Keratinocyte (primary cell): ENCODE measurements around the gene NELL1. TPM values are rescaled to one million over a fixed set of nuclear protein-coding genes. Genes with fewer than 3 reads are reported as not detected.

Experiments
- DNase-seq: peaks from one replicate; pipeline ENCODE4 v3.0.0-alpha.2; 2011; ENCODE audit warnings: low read depth, missing footprints, low spot score
- FAIRE-seq: peaks from 2 replicates; lab custom pipeline; 2011; peaks lifted over from hg19 to GRCh38; lab: Jason Lieb, UNC
- H2AFZ ChIP-seq: 2 replicates; pipeline ENCODE4 v1.6.0; 2012; ENCODE audit warnings: low read length, control low read depth, inconsistent platforms; ENCODE audit not compliant: control insufficient read depth
- H3K27ac ChIP-seq: 2 replicates; pipeline ENCODE4 v1.5.1; 2011; ENCODE audit warnings: low read length; ENCODE audit not compliant: control insufficient read depth, insufficient read depth
- H3K27me3 ChIP-seq: 3 replicates; pipeline ENCODE4 v1.6.0; 2011; ENCODE audit warnings: low read length; ENCODE audit not compliant: control insufficient read depth, insufficient read depth; ENCODE audit errors: extremely low read depth
- H3K36me3 ChIP-seq, 2 experiments: 2 replicates in 1 of 2; 3 replicates in 1 of 2; pipeline ENCODE4 v1.5.1; 2011; ENCODE audit warnings: low read length in 2 of 2, mild to moderate bottlenecking in 1 of 2; ENCODE audit not compliant: control insufficient read depth in 2 of 2, insufficient read depth in 2 of 2; ENCODE audit errors: extremely low read depth in 1 of 2
- H3K4me1 ChIP-seq: 3 replicates; pipeline ENCODE4 v1.5.1; 2011; ENCODE audit warnings: low read length; ENCODE audit not compliant: control insufficient read depth, insufficient read depth; ENCODE audit errors: extremely low read depth
- H3K4me2 ChIP-seq: 3 replicates; pipeline ENCODE4 v1.6.0; 2011; ENCODE audit warnings: low read depth, low read length; ENCODE audit not compliant: control insufficient read depth, insufficient read depth; ENCODE audit errors: extremely low read depth
- H3K4me3 ChIP-seq, 3 experiments: fragments of 200-600 bp in 1 of 3; sonication (generic) in 1 of 3; 2 replicates in 2 of 3; 3 replicates in 1 of 3; pipeline ENCODE4 v1.5.1; 2011 to 2016; ENCODE audit warnings: low read length in 3 of 3, mild to moderate bottlenecking in 3 of 3, control low read depth in 2 of 3, inconsistent platforms in 1 of 3, low read depth in 1 of 3, mixed read lengths in 1 of 3, mixed run types in 1 of 3, moderate library complexity in 1 of 3; ENCODE audit not compliant: control insufficient read depth in 2 of 3, insufficient read depth in 2 of 3; ENCODE audit errors: extremely low read depth in 1 of 3
- H3K79me2 ChIP-seq: 2 replicates; pipeline ENCODE4 v1.6.0; 2012; ENCODE audit warnings: low read length; ENCODE audit not compliant: control insufficient read depth, insufficient read depth
- H3K9ac ChIP-seq: 3 replicates; pipeline ENCODE4 v1.6.0; 2011; ENCODE audit warnings: low read length; ENCODE audit not compliant: control insufficient read depth, insufficient read depth; ENCODE audit errors: extremely low read depth
- H3K9me1 ChIP-seq: 3 replicates; pipeline ENCODE4 v1.6.0; 2011; ENCODE audit warnings: low read length; ENCODE audit not compliant: control insufficient read depth, insufficient read depth; ENCODE audit errors: extremely low read depth
- H3K9me3 ChIP-seq: 2 replicates; pipeline ENCODE4 v1.5.1; 2012; ENCODE audit warnings: low read depth, low read length; ENCODE audit not compliant: control insufficient read depth
- H4K20me1 ChIP-seq: 3 replicates; pipeline ENCODE4 v1.6.0; 2011; ENCODE audit warnings: low read length; ENCODE audit not compliant: control insufficient read depth, insufficient read depth; ENCODE audit errors: extremely low read depth
- EZH2 ChIP-seq: IDR thresholded peaks from one replicate; pipeline ENCODE4 v1.6.1; 2012; ENCODE audit warnings: inconsistent platforms, mild to moderate bottlenecking, low read length, moderate library complexity
- dilution Hi-C: fragments of 300-500 bp; cut with MboI; formaldehyde crosslinking; loops from one replicate; pipeline ENCODE4 v1.7.0; 2020; ENCODE audit warnings: low sequenced_read_pairs; ENCODE audit not compliant: extremely low pct_ligation_motif_present
- polyA plus RNA-seq, 5 experiments: library from polyadenylated mRNA; depleted of rRNA in 3 of 5; stranded (reverse) in 3 of 5; stranded (forward) in 1 of 5; unstranded in 1 of 5; fragments of >200 nt; gene quantifications; 1 replicate in 1 of 5; 2 replicates in 3 of 5; 3 replicates in 1 of 5; pipeline versions ENCODE4 v1.2.1 to v1.2.3, GENCODE V29; 2011 to 2012; ENCODE audit warnings: missing spikeins in 2 of 5, low read depth in 1 of 5, low replicate concordance in 1 of 5
- TF ChIP-seq, protein P1 (sequence below), 3 experiments: IDR thresholded peaks in 1 of 3; conservative IDR thresholded peaks in 1 of 3; optimal IDR thresholded peaks in 1 of 3; 2 replicates in 2 of 3; 3 replicates in 1 of 3; pipeline versions ENCODE3 to v1.5.1; 2011; ENCODE audit warnings: low read length in 3 of 3, mild to moderate bottlenecking in 3 of 3, moderate library complexity in 2 of 3, control low read depth in 1 of 3, inconsistent platforms in 1 of 3; ENCODE audit not compliant: insufficient read depth in 2 of 3; ENCODE audit errors: extremely low read depth in 1 of 3

Gene NELL1
- polyA plus RNA-seq, 1 donor (not counting 4 experiments of a cell fraction or from before 2014, with no cell fraction given), result not detected

DNA sequence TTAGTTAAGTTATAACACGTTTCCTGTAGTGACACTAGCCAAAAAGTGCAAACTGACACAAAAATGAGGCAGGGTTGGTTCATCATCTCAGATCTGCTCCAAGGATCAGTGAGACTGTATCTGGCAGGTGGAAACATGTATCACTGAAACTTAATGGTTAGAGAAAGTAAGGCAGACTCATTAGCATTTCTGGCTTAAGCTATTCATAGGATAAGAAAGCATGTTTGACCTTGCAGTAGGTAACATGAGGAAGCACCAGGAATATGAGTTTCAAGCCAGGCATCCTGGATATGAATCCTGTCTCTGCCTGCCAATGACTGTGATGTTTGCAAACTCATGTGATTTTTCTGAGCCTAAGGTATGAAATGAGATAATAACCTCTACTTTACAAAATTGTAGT, 732.1 kb downstream of the NELL1 start:
- peaks cover 13% of the 10 kb centered on the region for H3K4me1 ChIP-seq
- no peak overlapping the region for H3K9ac ChIP-seq
- no peaks in the 10 kb centered on the region for H3K9me1 ChIP-seq
- H3K79me2 ChIP-seq, result no peaks in the 10 kb centered on the region
- no peak overlapping the region for H2AFZ ChIP-seq
- H3K4me3 ChIP-seq, result no peak overlapping the region
- H3K36me3 ChIP-seq, result no peaks in the 10 kb centered on the region
- peak overlapping the region; percentile 0 for H3K4me2 ChIP-seq
- H3K27me3 ChIP-seq, result no peaks in the 10 kb centered on the region
- dilution Hi-C loops, result no loop called here
- H3K9me3 ChIP-seq, result no peaks in the 10 kb centered on the region
- FAIRE-seq (peak; percentile 88), DNase-seq (peak; percentile 71)
- H3K27ac ChIP-seq, result peak overlapping the region; percentile 10
- TF ChIP-seq, protein P1, sequence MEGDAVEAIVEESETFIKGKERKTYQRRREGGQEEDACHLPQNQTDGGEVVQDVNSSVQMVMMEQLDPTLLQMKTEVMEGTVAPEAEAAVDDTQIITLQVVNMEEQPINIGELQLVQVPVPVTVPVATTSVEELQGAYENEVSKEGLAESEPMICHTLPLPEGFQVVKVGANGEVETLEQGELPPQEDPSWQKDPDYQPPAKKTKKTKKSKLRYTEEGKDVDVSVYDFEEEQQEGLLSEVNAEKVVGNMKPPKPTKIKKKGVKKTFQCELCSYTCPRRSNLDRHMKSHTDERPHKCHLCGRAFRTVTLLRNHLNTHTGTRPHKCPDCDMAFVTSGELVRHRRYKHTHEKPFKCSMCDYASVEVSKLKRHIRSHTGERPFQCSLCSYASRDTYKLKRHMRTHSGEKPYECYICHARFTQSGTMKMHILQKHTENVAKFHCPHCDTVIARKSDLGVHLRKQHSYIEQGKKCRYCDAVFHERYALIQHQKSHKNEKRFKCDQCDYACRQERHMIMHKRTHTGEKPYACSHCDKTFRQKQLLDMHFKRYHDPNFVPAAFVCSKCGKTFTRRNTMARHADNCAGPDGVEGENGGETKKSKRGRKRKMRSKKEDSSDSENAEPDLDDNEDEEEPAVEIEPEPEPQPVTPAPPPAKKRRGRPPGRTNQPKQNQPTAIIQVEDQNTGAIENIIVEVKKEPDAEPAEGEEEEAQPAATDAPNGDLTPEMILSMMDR (optimal IDR thresholded peaks at IDR 0.05 in 1 of 3, IDR thresholded peaks at IDR 0.05 in 1 of 3, conservative IDR thresholded peaks at IDR 0.05 in 1 of 3; ENCODE audit: extremely low read depth in 1 of 3, insufficient read depth in 2 of 3, low read length in 3 of 3), result no peak
- no peak for TF ChIP-seq EZH2
- H4K20me1 ChIP-seq, result no peaks in the 10 kb centered on the region

DNA sequence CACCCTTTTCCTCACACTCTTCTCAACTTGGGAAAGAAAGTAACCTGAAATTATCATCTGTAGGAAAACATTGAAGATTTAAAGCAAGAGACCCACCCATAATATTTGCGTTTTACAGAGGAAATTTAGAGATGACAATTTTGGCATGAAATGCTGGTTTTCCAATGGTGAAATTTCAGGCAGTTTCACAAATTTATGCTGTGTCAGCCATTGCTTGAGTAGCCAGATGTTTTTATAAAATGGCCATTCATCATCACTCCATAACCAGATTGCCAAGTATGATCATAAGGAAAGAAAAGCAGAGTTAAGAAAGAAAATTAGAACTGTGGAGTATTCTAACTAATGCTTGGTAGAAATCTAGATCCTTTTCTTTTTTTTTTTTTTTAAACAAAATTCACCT, 732.9 kb downstream of the NELL1 start:
- no peak overlapping the region for H3K4me3 ChIP-seq
- no peaks in the 10 kb centered on the region for H4K20me1 ChIP-seq
- DNase-seq (no peak), FAIRE-seq (no peak)
- H3K4me1 ChIP-seq, result peaks cover 9% of the 10 kb centered on the region
- no peaks in the 10 kb centered on the region for H3K36me3 ChIP-seq
- no peak overlapping the region for H3K27ac ChIP-seq
- TF ChIP-seq, protein P1 (optimal IDR thresholded peaks at IDR 0.05 in 1 of 3, IDR thresholded peaks at IDR 0.05 in 1 of 3, conservative IDR thresholded peaks at IDR 0.05 in 1 of 3; ENCODE audit: extremely low read depth in 1 of 3, insufficient read depth in 2 of 3, low read length in 3 of 3), result no peak
- TF ChIP-seq EZH2, result no peak
- H3K9me3 ChIP-seq, result no peaks in the 10 kb centered on the region
- dilution Hi-C loops, result no loop called here
- H3K9me1 ChIP-seq, result no peaks in the 10 kb centered on the region
- no peaks in the 10 kb centered on the region for H3K27me3 ChIP-seq
- H2AFZ ChIP-seq, result peak overlapping the region; percentile 14
- no peaks in the 10 kb centered on the region for H3K79me2 ChIP-seq
- H3K9ac ChIP-seq, result no peak overlapping the region
- no peak overlapping the region for H3K4me2 ChIP-seq
